ENCODE measurements around the gene LGALS12.

LGALS12 gene

GRCh38 chr11:63505857-63506528, at the start of gene LGALS12:
TSS of gene LGALS12 (plus strand) at chr11:63506084. CDS start at chr11:63506459, 375 bp downstream.
- DNase-seq: no peak

- no peak for DNase-seq
Observed at GRCh38 chr11:63459586-63459985, 46.3 kb upstream of the LGALS12 start.

DNA sequence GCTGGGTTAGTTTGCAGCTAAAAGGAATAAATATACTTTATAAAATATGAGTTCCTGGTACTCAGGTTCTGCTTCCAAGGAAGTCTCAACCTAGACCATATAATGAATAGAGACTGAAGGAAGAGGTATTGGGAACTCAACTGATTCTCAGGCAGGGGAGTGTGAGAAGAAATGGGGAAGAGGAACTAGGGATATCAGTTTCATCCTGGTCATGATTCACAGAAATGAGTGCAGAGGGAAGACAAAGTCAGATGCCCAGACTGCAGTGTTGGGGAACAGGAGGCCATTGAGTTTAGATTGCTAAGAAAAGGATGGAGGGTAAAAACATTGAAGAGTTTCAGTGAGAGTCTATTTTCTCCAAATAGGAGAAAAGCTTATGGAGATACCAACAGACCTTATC, 43.7 kb upstream of the LGALS12 start:
- no peak for DNase-seq

GRCh38 chr11:63470311-63470710, 35.6 kb upstream of the LGALS12 start:
- DNase-seq: no peak

DNA sequence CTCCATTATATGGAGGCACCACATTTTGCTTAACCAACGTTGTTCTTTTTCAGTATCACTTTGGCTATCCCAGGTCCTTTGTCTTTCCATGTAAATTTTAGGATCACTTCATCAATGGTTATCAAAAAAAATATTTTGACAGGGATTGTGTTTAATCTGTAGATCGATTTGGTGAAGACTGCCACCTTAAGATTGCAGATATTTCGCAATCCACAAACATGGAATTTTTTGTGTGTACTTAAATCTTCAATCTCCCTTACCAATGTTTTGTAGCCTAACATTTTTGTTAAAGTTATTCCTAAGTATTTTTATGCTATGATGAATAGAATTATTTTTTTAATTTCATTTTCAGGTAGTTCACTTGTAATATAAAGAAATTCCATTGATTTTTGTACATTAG, 33.5 kb upstream of the LGALS12 start:
- no peak for DNase-seq

- DNase-seq: no peak
Observed at GRCh38 chr11:63476618-63477017, 29.3 kb upstream of the LGALS12 start.

GRCh38 chr11:63478896-63479295, 27.0 kb upstream of the LGALS12 start:
- DNase-seq: peak; percentile 17 to 64

DNA sequence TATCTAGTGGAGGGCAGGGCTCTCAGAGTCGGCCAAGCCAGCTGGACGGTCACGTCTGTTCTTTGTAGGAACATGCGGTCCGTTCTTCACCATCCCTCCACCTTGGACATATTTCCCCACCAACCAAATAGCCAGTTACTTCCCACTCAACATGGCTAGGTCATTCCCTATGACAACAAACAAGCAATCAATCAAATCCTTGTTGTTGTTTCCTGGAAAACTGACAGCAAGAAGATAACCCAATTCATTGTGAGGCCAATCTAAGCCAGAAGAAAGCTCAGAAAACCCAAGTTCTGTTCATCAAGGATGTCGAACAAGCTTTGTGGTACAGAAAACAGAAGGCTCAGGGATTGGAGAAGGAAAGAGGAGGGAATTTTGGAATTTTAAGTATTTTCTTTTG, 25.8 kb upstream of the LGALS12 start:
- no peak for DNase-seq

GRCh38 chr11:63485777-63486176, 20.1 kb upstream of the LGALS12 start:
- no peak for DNase-seq

DNA sequence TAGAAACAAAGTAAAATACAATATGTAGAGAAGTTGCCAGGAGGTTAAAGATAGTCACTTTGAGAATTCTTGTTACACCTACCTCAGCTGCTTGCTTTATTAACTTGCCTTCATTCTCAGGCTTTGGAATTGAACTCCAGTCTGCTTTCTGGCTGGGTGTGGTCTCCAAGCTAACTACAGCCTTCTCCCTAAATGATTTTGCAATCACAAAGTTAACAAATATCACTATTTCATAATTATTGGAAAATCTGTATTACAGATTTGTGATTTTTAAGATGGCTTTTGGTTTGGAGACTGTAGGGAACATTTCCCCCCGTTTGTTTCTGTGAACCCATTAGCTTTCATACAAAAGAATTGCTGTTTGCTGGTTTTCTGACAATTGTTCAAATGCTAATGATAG, 17.1 kb upstream of the LGALS12 start:
- no peak for DNase-seq

GRCh38 chr11:63489879-63490278, 16.0 kb upstream of the LGALS12 start:
- no peak for DNase-seq

- no peak for DNase-seq
Observed at GRCh38 chr11:63490551-63491239, 15.2 kb upstream of the LGALS12 start, which contains the start of gene PLAAT5. TSS of gene PLAAT5 (minus strand) at chr11:63491167. CDS start at chr11:63491034, 133 bp downstream.

- DNase-seq: no peak
Observed at GRCh38 chr11:63491240-63491587, 14.7 kb upstream of the LGALS12 start.

GRCh38 chr11:63491636-63492372, 14.1 kb upstream of the LGALS12 start:
- no peak for DNase-seq

GRCh38 chr11:63492441-63492840, 13.4 kb upstream of the LGALS12 start:
- no peak for DNase-seq

GRCh38 chr11:63493127-63493526, 12.8 kb upstream of the LGALS12 start:
- DNase-seq: no peak

- DNase-seq: no peak
Observed at GRCh38 chr11:63494975-63495374, 10.9 kb upstream of the LGALS12 start.

DNA sequence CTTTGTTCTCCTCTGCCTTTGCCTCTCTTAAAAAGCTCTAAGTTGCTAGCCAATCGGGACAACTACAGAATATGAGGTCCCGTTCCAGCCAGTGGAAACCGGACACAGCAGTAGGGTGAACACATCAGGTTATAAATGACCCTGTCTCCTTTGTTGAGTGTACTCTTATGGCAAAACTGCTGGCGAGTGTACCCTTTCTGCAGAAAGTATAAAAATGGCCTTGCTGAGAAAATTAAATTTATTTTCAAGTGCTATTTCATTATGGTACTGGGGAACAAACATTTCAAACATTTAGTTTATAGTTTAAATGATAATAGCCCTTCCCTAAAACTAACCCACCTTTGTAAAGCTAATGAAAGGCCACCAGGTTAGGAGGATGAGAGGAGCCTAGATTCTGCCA, 6.0 kb upstream of the LGALS12 start:
- DNase-seq: no peak

DNA sequence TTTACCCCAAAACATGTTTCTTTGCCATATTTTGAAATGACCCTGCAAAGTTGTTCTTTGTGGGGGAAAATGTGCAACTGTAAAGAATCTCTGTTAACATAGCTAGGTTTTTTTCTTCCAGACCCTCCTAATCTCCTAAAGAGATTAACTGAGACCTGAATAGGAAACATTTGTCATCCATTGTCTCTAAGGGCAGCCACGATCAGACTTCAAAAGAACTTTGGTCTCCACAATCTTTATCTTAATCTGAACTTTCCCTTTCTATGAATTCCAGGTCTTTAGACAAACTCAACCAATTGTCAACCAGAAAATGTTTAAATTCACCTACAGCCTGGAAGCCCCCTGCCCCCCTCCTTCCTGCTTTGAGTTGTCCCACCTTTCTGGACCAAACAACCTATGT, 4.6 kb upstream of the LGALS12 start:
- DNase-seq: no peak

DNA sequence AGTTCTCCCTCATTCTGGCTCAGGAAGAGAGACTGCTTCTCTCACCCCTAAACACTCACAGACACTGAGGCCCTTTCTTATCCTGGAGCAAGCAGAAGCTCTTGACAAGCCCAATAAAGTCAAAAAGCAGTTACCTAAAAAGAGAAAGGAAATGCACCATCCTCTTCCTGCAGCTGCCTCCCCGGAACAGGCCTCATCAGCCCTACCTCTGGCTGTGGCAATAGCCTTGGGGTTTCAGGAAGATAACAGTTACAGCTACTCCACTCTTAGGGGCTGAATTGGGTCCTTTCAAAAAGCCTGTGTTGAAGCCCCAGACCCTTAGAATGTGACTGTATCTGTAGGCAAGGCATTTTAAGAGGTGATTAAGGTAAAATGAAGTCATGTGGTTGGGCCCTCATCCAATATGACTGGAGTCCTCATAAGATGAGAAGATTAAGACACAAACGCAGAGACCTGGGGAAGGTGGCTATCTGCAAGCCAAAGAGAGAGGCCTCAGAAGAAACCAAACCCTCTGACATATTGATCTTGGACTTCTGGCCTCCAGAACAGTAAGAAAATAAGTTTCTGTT, 3.5 kb upstream of the LGALS12 start:
- DNase-seq: no peak

- DNase-seq: no peak
Observed at GRCh38 chr11:63503492-63503891, 2.4 kb upstream of the LGALS12 start.

GRCh38 chr11:63504054-63504453, 1.8 kb upstream of the LGALS12 start:
- no peak for DNase-seq

DNA sequence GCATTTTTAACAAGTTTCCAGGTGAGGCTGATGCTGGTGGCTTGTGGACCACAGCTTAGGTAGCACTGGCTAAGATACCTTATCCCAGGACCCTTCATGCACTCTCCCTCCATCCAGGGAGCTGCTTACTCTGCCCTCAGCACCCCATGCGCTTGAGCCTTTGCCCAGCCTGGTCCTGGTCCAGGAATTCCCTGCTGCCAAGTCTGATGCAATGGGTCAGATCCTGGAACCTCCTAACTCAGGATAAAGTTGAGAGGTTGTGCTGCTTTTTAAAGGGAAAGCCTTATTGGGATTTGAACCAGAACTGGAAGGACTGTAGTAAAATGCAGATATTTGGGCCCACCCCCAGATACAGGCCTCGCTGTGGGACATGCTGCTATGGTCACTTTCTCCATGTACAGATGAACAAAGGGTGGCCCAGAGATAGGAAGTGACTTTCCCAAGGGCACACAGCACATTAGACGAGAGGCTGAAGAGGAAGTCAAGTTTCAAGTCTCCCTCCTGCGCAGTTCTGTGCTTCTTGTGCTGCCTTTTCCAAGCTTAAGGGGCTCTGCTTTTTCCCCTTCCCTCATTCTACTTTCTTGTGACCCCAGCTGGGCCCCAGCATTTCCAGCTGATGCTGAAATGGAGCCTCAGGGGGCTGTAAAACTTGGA, 824 bp upstream of the LGALS12 start:
- DNase-seq: no peak

Measured in NCI-H446 (cell line).